SK-N-SH (cell line): ENCODE results near the gene SCGB3A1. TPM values are rescaled to one million over a fixed set of nuclear protein-coding genes. Genes with fewer than 3 reads are reported as not detected.

Source experiments
- CTCF ChIA-PET: fragments of 300-600, 350-600 bp; formaldehyde crosslinking; extraction: SDS; loops from one replicate; lab custom pipeline; 2021; lab: Yijun Ruan, JAX
- POLR2A ChIA-PET: fragments of 350-600 bp; sonication (Branson Sonifier 250); formaldehyde crosslinking; extraction: SDS; loops from one replicate; lab custom pipeline; 2020; ENCODE audit warnings: antibody characterized with exemption, inconsistent platforms; lab: Yijun Ruan, JAX
- DNase-seq: peaks from one replicate; pipeline ENCODE4 v3.0.0; 2012
- H2AFZ ChIP-seq: fragments of 200-600 bp; sonication (generic); 2 replicates; pipeline ENCODE4 v1.8.1; 2016; ENCODE audit warnings: antibody characterized with exemption, mild to moderate bottlenecking, low read depth
- H3F3A ChIP-seq: fragments of 200-600 bp; sonication (generic); replicated peaks from 2 replicates; pipeline ENCODE3; 2016; ENCODE audit warnings: antibody characterized with exemption, mild to moderate bottlenecking; ENCODE audit not compliant: insufficient read depth
- H3K27ac ChIP-seq, 2 experiments: fragments of 200-500 bp in 1 of 2; fragments of 200-600 bp in 1 of 2; sonication (Bioruptor generic) in 1 of 2; sonication (generic), shearing (Covaris generic) in 1 of 2; 2 replicates each; pipeline versions ENCODE4 v1.5.1 to v1.6.1; 2014 to 2016; ENCODE audit warnings: low read depth in 2 of 2, inconsistent platforms in 1 of 2, low read length in 1 of 2, mild to moderate bottlenecking in 1 of 2, mixed read lengths in 1 of 2
- H3K27me3 ChIP-seq: fragments of 200-600 bp; sonication (generic), shearing (Covaris generic); 2 replicates; pipeline ENCODE4 v1.6.1; 2016; ENCODE audit warnings: mixed run types; ENCODE audit not compliant: insufficient read depth
- H3K36me3 ChIP-seq, 2 experiments: fragments of 200-500 bp in 1 of 2; fragments of 200-600 bp in 1 of 2; sonication (Bioruptor generic) in 1 of 2; sonication (generic) in 1 of 2; replicated peaks in 1 of 2; 2 replicates each; pipeline versions ENCODE3 to v1.5.1; 2014 to 2016; ENCODE audit warnings: low read length in 1 of 2, mild to moderate bottlenecking in 1 of 2; ENCODE audit not compliant: insufficient read depth in 2 of 2, control insufficient read depth in 1 of 2
- H3K4me1 ChIP-seq, 2 experiments: fragments of 200-500 bp in 1 of 2; fragments of 200-600 bp in 1 of 2; sonication (Bioruptor generic) in 1 of 2; sonication (generic), shearing (Covaris generic) in 1 of 2; 2 replicates each; pipeline versions ENCODE4 v1.5.1 to v1.6.1; 2014 to 2016; ENCODE audit warnings: low read depth in 1 of 2, low read length in 1 of 2, mixed run types in 1 of 2; ENCODE audit not compliant: insufficient read depth in 2 of 2, control insufficient read depth in 1 of 2
- H3K4me2 ChIP-seq: fragments of 200-600 bp; sonication (generic), shearing (Covaris generic); 2 replicates; pipeline ENCODE4 v1.6.1; 2017; ENCODE audit warnings: mixed run types
- H3K4me3 ChIP-seq, 2 experiments: fragments of 200-500 bp in 1 of 2; fragments of 200-600 bp in 1 of 2; sonication (Bioruptor generic) in 1 of 2; sonication (generic), shearing (Covaris generic) in 1 of 2; 2 replicates each; pipeline versions ENCODE4 v1.5.1 to v1.8.1; 2014 to 2016; ENCODE audit warnings: low read depth in 2 of 2, inconsistent platforms in 1 of 2, low read length in 1 of 2, mild to moderate bottlenecking in 1 of 2, mixed read lengths in 1 of 2, moderate library complexity in 1 of 2
- H3K79me2 ChIP-seq: fragments of 200-600 bp; sonication (generic); 2 replicates; pipeline ENCODE4 v1.8.1; 2017; ENCODE audit warnings: mild to moderate bottlenecking; ENCODE audit not compliant: insufficient read depth
- H3K9ac ChIP-seq: fragments of 200-600 bp; sonication (generic); 2 replicates; pipeline ENCODE4 v1.6.1; 2017; ENCODE audit warnings: mixed run types
- H3K9me2 ChIP-seq: fragments of 200-600 bp; sonication (generic); 2 replicates; pipeline ENCODE4 v1.6.1; 2017; ENCODE audit warnings: mixed run types
- H3K9me3 ChIP-seq: fragments of 200-600 bp; sonication (generic); 2 replicates; pipeline ENCODE4 v1.6.1; 2017; ENCODE audit warnings: mixed run types, mild to moderate bottlenecking, moderate library complexity
- H4K20me1 ChIP-seq: fragments of 200-600 bp; sonication (generic); 2 replicates; pipeline ENCODE4 v1.6.1; 2017; ENCODE audit warnings: mild to moderate bottlenecking, mixed run types; ENCODE audit not compliant: insufficient read depth
- EZH2phosphoT487 ChIP-seq: fragments of 200-600 bp; sonication (generic); IDR thresholded peaks from 2 replicates; pipeline ENCODE4 v1.6.1; 2017; ENCODE audit warnings: low read depth, mixed run types, mild to moderate bottlenecking, antibody characterized with exemption, moderate library complexity, borderline replicate concordance
- GATA2 ChIP-seq: sonication (generic); formaldehyde crosslinking; IDR thresholded peaks from 2 replicates; pipeline ENCODE4 v1.5.0; 2020; ENCODE audit warnings: mild to moderate bottlenecking, missing genetic modification reagents
- MEF2A ChIP-seq: IDR thresholded peaks from 2 replicates; pipeline ENCODE4 v1.4.0; 2012; ENCODE audit warnings: low read depth, borderline replicate concordance
- TCF12 ChIP-seq: IDR thresholded peaks from 2 replicates; pipeline ENCODE4 v1.4.0; 2012
- TEAD4 ChIP-seq: IDR thresholded peaks from 2 replicates; pipeline ENCODE4 v1.4.0; 2012; ENCODE audit warnings: mild to moderate bottlenecking, borderline replicate concordance; ENCODE audit not compliant: insufficient read depth
- USF2 ChIP-seq: fragments of 150-350 bp; IDR thresholded peaks from 2 replicates; pipeline ENCODE4 v1.6.1; 2017; ENCODE audit warnings: antibody characterized with exemption, low read length, low read depth, borderline replicate concordance
- YY1 ChIP-seq: IDR thresholded peaks from 2 replicates; pipeline ENCODE4 v1.4.0; 2012; ENCODE audit warnings: low read depth, mild to moderate bottlenecking
- WGBS: methylation state at CpG from one replicate; pipeline ENCODE4 v1.1.6; 2017; ENCODE audit warnings: low lambda C conversion rate; 5-methylcytosine and 5-hydroxymethylcytosine counted together
- polyA plus RNA-seq, 3 experiments: library from polyadenylated mRNA; depleted of rRNA; stranded (reverse); fragments of >200 nt; gene quantifications; 2 replicates each; pipeline ENCODE4 v1.2.3, GENCODE V29; 2012
- TF ChIP-seq, protein P1 (sequence below): IDR thresholded peaks from 2 replicates; pipeline ENCODE4 v1.4.0; 2012; ENCODE audit warnings: low read depth, borderline replicate concordance

The SCGB3A1 gene
- polyA plus RNA-seq, 1 of the 3 experiments (the other 2 are of a cell fraction), result not detected

- H3F3A ChIP-seq, result no peaks in the 10 kb centered on the region
- no peak for DNase-seq
- H3K4me3 ChIP-seq, result no peak overlapping the region
- H2AFZ ChIP-seq, result no peak overlapping the region
- no peaks in the 10 kb centered on the region; the same call in 1 of the 2 replicates for H3K27me3 ChIP-seq
- no peak overlapping the region for H3K27ac ChIP-seq
- no peaks in the 10 kb centered on the region for H3K9me2 ChIP-seq
- H3K4me2 ChIP-seq, result no peak overlapping the region
- no peaks in the 10 kb centered on the region for H4K20me1 ChIP-seq
- H3K9me3 ChIP-seq, result no peaks in the 10 kb centered on the region
- no peaks in the 10 kb centered on the region for H3K79me2 ChIP-seq
- 65% methylated on average over 5 of the region's 6 CpGs for WGBS
- H3K4me1 ChIP-seq, result no peaks in the 10 kb centered on the region
- ChIA-PET CTCF (interaction anchor here (1.3 to 3.8 kb wide), 3 partner anchors 12 to 19 kb away, joined by 4 to 11 read pairs (median 5); no protein-coding TSS in a partner anchor), POLR2A (no interaction called here)
- TF ChIP-seq EZH2phosphoT487 (no peak), TEAD4 (no peak)
- no peaks in the 10 kb centered on the region for H3K36me3 ChIP-seq
- no peak overlapping the region for H3K9ac ChIP-seq
These were observed 8.3 kb upstream of the SCGB3A1 start for GRCh38 chr5:180599590-180599914.

GRCh38 chr5:180598797-180599589 lies 7.7 kb upstream of the SCGB3A1 start:
- Histone ChIP-seq H3K27ac (no peak overlapping the region), H3K4me3 (no peak overlapping the region), H3K4me1 (no peaks in the 10 kb centered on the region), H3K27me3 (no peaks in the 10 kb centered on the region; the same call in 1 of the 2 replicates), H3F3A (no peaks in the 10 kb centered on the region), H3K79me2 (no peaks in the 10 kb centered on the region), H3K9me3 (no peaks in the 10 kb centered on the region), H4K20me1 (no peaks in the 10 kb centered on the region), H3K36me3 (no peaks in the 10 kb centered on the region), H3K4me2 (no peak overlapping the region), H2AFZ (no peak overlapping the region), H3K9me2 (no peaks in the 10 kb centered on the region), H3K9ac (no peak overlapping the region)
- TF ChIP-seq USF2 (no peak), GATA2 (CRISPR knock-in tag) (no peak), YY1 (no peak), TCF12 (no peak)
- TF ChIP-seq, protein P1, sequence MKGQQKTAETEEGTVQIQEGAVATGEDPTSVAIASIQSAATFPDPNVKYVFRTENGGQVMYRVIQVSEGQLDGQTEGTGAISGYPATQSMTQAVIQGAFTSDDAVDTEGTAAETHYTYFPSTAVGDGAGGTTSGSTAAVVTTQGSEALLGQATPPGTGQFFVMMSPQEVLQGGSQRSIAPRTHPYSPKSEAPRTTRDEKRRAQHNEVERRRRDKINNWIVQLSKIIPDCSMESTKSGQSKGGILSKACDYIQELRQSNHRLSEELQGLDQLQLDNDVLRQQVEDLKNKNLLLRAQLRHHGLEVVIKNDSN, result no peak
- POLR2A ChIA-PET, result no interaction called here
- peak; percentile 15 for DNase-seq
- WGBS, result 62% methylated on average over 8 of the region's 16 CpGs
- CTCF ChIA-PET, result interaction anchor here (0.9 to 3.8 kb wide), 4 partner anchors 12 to 437 kb away, joined by 4 to 11 read pairs (median 4); no protein-coding TSS in a partner anchor

DNA sequence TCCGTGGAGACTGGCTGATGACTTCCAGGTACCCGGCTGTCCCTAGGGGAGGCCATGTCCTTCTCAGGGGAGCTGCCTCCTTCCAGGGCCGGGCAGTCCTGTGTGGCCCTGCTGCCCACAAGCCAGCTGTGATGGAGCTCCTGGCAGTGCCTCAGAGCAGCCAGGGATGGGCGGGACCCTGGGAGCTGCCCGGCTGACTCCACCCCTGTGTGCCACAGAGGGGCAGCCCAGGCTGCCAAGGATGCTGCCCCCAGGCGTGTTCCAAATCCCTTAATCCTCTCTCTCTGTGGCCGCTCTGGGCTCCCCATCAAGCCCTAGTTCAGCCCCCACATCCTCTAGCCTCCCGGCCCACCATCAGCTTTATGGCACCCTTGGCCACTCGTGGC lies 7.0 kb upstream of the SCGB3A1 start:
- 65% methylated on average over 4 of the region's 9 CpGs for WGBS

More for the DNA sequence above, 7.0 kb upstream of the SCGB3A1 start:
- H3K36me3 ChIP-seq, result no peaks in the 10 kb centered on the region
- CTCF ChIA-PET, result interaction anchor here (0.9 to 3.8 kb wide), 2 partner anchors 21 to 437 kb away, joined by 4 to 11 read pairs; no protein-coding TSS in a partner anchor
- no peaks in the 10 kb centered on the region for H3K4me1 ChIP-seq
- no peak overlapping the region for H2AFZ ChIP-seq
- H3K9me2 ChIP-seq, result no peaks in the 10 kb centered on the region
- peaks cover 3% of the 10 kb centered on the region; the same call in 1 of the 2 replicates for H3K27me3 ChIP-seq
- H3K4me2 ChIP-seq, result no peak overlapping the region
- H3K9ac ChIP-seq, result no peak overlapping the region
- POLR2A ChIA-PET, result no interaction called here
- H3K9me3 ChIP-seq, result no peaks in the 10 kb centered on the region
- H3F3A ChIP-seq, result no peaks in the 10 kb centered on the region
- no peak overlapping the region for H3K4me3 ChIP-seq
- TF ChIP-seq MEF2A (no peak), GATA2 (CRISPR knock-in tag) (no peak), USF2 (no peak)
- peak; percentile 37 for DNase-seq
- H4K20me1 ChIP-seq, result no peaks in the 10 kb centered on the region
- no peak overlapping the region for H3K27ac ChIP-seq
- no peaks in the 10 kb centered on the region for H3K79me2 ChIP-seq
